Stimulated activated CD4-positive, alpha-beta T cell treated with anti-CD3 and anti-CD28 coated beads, Interleukin-4, amount 100 ng/mL, for 48 hours (primary cell): ENCODE measurements around the gene MIOX.
A peak's percentile ranks its signal among the peaks of the same experiment; 100 is the strongest.

ENCODE experiments used
- DNase-seq, 2 donors: peaks; one replicate each; pipeline ENCODE4 v3.0.0-alpha.2; 2020; ENCODE audit warnings: low read depth in 2 of 2

The MIOX gene

DNA sequence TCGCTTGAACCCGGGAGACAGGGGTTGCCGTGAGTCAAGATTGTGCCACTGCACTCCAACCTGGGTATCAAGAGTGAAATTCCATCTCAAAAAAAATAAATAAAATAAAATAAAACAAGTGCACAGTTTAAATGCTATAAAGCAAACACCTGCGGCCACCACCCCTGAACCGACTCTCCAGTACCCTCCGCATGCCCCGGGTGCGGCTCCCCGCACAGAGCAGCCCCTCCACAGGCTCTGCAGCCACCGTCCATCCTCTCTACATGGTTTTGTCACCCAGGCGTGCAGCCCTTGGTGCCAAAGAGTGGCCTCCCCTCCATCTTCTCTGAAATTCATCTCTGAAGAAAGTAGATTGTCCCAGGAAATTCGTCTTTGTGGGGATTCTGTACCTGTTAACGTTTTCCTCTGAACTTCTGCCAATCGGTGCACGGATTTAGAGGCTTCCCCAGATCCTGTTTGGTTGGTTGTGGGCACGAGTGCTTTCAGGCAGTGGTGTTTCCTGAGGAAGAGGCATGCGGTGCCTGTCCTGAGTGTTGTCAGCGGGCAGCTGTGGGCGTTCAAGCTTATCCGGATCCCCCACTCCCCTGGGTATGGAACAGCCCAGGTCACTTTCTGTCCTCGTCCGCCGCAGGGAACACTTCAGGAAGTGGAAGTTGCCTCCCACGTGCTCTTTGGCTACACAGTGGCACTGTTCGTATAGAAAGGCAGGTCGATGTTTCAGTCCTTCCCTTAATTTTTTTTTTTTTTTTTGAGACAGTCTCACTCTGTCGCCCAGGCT is 4.1 kb downstream of the MIOX start:
- DNase-seq = no peak

GRCh38 chr22:50497093-50497492 is 10.4 kb downstream of the MIOX start:
- no peak for DNase-seq

- peak; percentile 59 to 61 for DNase-seq
These were observed 11.7 kb downstream of the MIOX start for GRCh38 chr22:50498322-50498890.

- DNase-seq = no peak
These were observed 13.8 kb downstream of the MIOX start for GRCh38 chr22:50500452-50500851.

- no peak for DNase-seq
These were observed 15.4 kb downstream of the MIOX start for GRCh38 chr22:50502096-50502495.

DNA sequence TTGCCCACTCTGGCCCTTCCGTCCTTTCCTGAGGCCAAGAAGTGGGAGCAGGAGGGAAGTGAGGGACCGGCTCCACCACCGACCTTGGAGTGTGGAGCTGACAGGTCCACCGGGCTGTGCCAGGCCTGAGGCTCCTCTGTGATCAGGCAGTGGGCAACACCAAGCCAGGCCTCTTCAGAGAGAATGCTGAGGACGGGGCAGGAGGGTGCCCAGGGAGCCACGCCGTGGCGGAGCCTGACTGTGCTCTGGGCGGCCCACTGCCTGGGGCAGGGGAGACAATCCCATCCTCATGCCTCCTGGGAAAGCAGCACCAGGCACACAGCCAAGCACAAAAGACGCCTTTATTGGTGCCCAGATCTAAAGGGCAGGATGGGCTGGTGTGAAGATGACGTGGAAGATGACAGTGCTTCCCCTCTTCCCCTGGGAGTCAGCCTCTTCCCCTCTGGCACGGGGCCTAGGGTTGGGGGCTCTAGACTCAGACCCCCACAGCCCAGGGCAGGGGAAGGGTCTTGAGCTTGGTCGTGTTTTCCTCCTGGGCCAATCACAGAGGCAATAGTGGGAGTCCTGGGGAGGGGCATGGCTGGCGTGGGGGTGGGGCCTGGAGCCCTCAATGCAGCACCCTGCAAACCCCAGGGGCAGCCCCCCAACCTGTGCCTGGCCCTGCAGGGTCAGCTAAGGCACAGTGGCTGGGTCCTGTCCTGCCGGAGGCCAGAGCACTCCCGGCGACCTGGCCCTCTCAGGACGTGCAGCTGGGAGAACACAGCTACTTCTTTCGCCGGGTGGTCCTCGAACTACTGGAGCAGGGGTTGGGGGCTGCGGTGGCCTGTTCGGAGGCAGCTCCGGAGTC is 16.2 kb downstream of the MIOX start:
- no peak for DNase-seq

DNA sequence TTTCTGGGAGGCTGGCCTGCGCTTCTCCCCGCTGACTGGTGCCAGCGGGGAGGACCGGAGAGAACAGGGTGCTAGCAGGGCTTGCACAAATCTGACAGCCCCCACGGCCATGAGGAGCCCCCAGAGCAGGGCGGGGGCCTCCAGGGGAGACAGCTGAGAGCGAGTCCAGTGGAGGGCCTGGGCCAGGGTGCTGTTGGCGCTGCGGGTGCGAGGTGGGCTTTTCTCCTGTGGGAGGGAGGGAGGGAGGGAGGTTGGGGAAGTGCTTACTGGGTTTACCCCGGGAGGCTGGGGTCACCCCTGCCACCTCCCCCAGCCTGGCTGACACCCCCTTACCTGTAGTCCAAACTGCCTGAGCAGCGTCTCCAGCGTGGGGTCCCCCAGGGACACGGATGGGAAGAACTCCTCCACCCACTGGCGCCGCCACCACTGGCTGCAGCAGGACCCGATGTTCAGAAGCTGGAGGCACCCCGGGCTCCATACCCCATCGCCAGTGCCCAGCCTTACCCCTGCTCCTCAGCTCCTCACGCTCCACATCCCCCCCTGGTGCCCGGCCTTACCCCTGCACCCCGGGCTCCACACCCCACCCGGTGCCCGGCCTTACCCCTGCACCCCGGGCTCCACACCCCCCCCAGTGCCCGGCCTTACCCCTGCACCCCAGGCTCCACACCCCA is 17.0 kb downstream of the MIOX start:
- no peak for DNase-seq

GRCh38 chr22:50504369-50505211 is 17.9 kb downstream of the MIOX start:
- DNase-seq = no peak

DNA sequence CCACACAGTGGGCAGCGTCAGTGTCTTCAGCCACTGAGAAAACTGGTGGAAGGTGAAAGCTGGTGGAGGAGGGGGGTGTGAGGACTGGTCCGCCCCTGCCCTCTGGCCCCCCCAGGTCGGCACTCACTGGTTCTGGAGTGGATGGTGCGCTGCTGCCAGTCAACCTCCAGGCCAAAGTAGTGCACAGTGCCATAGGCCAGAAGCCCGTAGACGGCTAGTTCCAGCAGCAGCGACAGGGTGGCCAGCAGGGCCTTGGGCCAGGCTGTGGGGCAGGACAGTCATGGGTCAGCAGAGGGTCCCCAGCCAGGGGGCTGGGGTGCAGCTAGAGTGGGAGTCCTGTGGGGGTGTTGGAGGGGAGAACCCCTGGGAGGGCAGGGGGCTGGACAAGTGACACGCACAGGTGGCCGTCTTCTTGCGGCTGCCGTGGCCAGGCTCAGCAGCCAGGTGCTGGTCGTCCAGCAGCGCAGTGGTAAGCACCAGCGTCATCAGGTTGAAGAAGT is 18.7 kb downstream of the MIOX start:
- DNase-seq = no peak

DNA sequence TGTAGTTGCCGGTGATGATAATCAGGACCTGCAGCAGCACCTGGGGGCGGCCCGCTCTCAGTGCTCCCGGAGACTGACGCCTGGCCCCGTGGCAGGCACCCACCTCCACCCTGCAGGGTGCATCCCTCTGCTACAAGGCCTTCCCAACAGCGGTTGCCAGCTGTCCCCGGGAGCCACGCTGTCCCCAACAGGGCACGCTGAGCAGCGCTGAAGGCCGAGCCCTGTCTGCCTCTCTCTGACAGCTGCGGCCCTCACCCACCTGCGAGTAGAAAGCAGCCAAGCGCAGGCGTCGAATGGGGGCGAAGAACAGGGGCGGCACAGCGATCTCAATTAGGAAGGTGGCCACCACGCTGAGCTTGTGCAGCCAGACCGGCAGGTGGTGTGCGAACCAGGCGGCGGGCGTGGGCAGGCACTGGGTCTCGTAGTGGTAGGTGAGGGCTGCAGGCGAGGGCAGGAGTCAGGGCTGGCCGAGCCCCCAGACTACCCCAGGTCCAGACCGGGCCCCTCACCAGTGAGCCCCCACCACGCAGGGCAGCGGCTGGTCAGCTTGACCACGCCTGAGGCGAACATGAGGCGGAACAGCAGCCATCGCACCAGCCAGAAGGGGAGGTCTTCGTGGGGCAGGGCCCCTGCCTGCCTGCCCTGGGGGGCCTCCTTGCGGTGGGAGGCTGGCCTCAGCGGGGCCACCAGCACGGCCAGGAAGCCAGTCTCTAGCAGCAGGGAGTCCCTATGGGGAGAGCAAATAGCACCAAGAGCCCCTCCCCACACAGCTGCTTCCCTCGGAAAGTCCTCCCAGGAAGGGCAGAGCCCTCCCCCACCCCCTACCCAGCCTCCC is 19.3 kb downstream of the MIOX start:
- no peak for DNase-seq

- no peak for DNase-seq
These were observed 20.2 kb downstream of the MIOX start for GRCh38 chr22:50506611-50507420.

GRCh38 chr22:50507421-50507990 is 20.8 kb downstream of the MIOX start, which contains the start of gene LMF2:
TSS of gene LMF2 (minus strand) at chr22:50507702. CDS start at chr22:50507675, 27 bp downstream.
- peak; percentile 91 to 94 for DNase-seq

GRCh38 chr22:50507991-50508884 is 21.6 kb downstream of the MIOX start, which contains the start of gene NCAPH2:
TSS of gene NCAPH2 (plus strand) at chr22:50508224. CDS start at chr22:50508338, 114 bp downstream.
- DNase-seq = peak; percentile 95 to 97

GRCh38 chr22:50508897-50509296 is 22.2 kb downstream of the MIOX start:
- no peak for DNase-seq

DNA sequence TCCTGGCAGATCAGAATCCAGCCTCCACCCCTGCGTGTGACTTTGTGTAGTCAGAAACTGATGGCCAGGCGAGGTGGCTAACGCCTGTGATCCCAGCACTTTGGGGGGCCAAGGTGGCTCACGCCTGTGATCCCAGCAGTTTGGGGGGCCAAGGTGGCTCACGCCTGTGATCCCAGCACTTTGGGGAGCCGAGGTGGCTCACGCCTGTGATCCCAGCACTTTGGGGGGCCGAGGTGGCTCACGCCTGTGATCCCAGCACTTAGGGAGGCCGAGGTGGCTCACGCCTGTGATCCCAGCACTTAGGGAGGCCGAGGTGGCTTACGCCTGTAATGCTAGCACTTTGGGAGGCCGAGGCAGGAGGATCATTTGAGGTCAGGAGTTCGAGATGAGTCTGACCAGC is 26.5 kb downstream of the MIOX start:
- no peak for DNase-seq

DNA sequence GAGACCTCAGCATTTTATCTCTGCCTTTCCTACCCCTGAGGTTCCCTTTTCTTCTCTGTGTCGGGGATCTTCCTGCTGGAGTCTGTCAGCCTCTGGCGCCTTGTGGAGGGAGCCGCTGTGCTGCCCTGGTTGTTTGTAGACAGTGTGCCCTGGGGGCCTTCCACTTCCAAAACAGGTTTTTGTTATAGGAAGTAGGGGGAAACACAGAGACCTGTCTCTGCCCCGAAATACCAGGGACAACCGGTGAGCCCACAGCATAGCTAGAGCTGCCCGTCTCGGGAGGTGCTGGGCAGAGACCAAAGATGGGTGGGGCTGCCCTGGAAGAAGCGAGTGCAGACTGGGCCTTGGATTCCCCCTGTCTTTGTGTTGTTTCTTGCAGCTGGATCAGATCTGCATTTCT is 29.4 kb downstream of the MIOX start:
- DNase-seq = no peak

- no peak for DNase-seq
These were observed 30.2 kb downstream of the MIOX start for GRCh38 chr22:50516891-50517290.
